ENCODE measurements around the gene CEL.
"Not testable (repeated sequence)": the region's sequence is repeated elsewhere in the genome, so short reads cannot be mapped to it uniquely, and the experiment has no call there.

The CEL gene

DNA sequence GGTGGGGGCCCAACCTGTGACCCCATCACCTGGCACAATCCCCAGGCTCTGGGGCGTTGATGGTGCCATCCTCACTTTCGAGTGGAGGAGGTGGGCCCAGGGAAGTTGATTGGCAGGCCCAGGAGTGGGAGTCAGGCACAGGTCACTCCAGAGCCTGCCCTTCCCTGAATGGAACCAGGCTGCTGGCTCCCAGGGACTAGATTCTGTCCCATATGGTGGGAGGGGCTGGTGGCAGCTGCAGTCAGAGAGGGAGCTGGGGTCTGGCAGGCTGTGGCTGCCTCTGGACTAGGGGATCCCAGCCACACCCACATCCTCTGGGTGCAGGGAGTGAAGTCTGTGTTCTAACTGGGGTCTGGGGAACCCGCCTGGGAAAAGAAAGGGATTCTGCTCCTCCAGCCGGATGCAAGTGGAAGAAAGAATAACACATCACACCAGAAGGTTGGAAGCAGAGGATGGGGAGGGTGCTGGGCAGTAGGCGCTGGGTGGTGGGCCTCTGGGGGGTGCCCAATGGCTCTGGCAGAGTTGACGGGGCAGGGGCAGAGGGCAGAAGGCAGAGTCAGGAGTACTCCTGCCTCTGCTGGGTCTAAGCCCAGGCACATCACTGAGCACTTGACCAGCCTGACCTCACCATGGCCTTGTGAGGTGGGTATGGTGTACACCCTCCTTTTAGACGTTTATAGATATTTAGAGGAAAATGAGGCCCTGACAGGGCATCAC, 25.8 kb downstream of the CEL start:
- DNase-seq: no peak

DNA sequence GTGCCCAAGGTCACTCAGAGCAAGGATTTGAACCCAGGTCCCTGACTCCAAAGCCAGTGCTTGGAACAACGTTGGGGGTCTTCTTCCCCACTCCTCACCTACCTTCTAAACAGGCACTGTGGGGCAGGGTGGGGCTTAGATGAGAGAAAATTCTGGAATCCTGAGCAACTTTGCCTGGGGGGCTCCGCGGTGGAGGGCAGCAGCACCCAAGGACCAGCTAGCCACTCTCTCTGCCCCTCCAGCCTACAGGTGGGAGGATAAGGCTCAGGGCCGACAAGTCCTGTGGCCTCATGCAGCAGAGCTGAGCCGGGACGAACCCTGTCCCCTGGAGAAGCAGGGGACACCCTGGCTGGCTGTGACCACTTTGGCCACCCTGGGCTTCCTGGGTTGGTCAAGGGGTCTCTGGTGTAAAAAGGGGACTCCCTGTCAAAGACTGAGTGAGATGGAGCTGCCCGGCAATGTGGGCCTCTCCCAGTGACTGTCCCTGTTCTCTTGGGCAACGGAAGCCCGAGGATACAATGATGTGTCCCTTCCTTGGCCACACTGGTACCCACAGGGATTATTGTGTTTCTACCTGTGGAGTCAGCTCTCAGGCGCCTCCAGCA, 26.5 kb downstream of the CEL start:
- DNase-seq: no peak

DNA sequence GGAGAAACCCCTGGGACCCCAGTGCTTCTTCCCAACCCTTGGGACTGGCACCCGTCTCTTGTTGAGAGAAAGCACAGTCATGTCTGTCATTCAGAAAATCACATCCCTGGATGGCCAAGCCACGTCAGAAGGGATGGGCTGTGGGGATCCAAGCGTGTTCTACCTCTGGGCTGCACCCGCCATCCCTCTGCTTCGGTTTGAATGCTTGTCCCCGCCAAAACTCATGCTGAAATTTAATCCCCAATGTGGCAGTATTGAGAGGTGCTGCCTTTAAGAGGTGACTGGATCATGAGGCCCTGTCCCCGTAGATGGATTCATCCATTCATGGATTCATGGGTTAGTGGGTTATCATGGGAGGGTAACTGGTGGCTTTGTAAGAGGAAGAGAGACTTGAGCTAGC, 27.0 kb downstream of the CEL start:
- DNase-seq: no peak

DNA sequence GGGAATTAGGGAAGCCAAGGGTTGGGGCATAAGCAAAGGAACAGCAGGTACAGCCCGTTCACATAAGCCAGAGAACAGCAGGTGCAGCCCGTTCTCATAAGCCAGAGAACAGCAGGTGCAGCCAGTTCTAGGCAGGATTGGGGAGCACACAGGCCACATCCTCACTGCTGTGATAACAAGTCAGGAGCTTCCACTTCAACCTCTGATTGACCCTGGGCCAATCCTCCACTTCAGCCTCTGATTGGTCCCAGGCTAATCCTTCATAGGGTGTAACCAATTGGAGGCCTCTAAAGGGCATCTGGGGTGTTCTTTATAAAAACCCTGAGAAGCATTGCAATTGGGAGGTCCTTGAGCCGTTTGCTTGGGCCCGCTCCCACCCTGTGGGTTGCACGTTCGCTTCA, 27.5 kb downstream of the CEL start:
- no peak for DNase-seq

DNA sequence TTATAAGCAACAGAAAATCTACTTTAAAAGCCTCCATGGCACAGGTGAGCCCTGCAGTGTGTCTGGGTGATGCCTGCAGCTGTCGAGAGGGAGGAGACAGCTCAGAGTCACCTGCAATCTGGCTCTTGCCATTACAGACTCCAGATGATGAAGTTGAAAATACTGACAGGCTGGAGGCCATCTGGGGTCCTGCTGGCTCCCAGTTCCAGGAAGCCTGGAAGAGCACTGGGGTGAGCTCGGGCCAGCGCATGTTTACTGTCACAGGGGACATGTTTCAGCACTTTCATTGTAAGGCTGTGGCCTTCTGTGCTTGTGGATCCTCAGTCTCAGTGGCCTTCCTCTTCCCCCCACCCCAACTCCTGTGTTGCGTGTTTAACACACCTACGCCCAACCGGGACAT, 28.4 kb downstream of the CEL start:
- no peak for DNase-seq

DNA sequence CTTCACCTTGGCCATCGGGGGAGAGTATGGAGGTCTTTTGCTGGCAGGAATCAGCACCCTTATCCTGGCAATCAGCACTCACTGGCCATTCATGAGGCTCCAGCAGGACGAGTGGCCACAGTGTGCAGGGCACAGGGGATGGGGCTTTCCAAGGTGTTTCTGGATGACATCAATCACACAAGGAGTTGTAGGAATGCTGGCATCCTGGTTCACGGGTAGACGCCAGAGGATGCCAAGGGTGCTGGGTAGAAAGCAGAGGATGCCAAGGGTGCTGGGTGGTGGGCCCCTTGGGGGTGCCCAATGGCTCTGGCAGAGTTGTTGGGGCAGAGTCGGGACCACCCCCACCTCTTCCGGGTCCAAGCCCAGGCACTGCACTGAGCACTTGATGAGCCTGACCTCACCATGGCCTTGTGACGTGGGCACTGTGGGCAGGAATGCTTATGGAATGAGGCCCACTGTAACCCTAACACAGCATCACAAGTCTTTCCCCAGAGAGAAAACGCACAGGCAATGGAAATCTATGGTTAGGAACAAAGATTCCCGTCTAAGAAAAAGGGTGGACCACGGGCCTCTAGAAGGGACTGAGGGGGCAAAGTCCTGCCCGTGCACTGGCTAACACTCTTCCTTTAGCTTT, 29.1 kb downstream of the CEL start:
- DNase-seq: no peak

- not testable (repeated sequence) for DNase-seq
These were observed 32.6 kb downstream of the CEL start for GRCh38 chr9:133094351-133094750.

GRCh38 chr9:133094842-133095393, 33.1 kb downstream of the CEL start:
- no peak for DNase-seq

DNA sequence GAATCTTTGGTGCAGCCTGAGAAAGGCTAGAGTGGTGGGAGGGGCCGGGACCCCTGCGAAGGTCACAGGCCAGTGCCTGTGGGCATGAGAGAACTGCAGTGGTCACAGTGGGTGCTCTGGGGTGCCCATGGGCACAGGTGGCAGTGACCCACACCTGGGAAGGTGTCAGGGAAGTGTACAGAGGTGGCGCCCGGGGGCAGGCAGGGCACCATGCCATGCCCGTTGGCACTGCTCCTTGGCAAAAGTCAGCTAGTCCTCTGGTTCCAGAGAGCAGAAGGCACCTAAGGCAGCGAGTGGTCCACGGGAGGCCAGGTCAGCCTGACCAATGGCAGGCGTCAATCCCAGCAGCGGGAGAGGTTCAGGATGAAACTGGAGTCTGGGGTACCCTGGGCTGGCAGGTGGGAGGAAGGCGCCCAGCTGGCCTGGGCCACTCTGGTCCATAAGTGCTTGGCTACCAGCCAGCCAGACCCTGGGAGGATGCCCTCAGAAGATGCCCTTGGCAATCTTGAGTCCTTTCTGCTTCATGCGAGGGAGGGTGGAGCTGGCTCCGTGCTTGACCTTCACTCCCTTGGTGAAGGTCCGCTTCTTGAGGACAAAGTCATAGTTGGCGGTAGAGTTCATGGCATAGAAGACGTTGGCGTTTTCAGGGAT, 36.4 kb downstream of the CEL start:
- no peak for DNase-seq

DNA sequence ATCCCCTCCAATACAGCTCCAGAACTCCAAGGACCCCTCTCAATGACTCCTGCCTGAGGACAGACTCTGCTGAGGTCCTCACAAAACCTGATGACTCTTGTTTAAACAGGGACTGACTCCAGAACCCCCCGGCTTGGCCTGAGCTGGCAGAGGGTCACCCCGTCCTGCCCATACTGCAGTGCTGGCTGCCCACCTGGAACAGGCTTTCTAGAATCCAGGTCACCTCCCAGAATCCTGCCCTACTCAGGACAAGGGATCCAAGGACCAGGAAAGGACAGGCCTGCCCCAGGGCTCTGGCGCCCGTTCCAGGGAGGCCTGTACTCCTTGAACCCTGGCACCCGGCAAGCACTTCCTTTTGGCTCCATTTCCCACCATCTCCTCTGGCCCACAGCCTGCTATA, 37.1 kb downstream of the CEL start:
- no peak for DNase-seq

DNA sequence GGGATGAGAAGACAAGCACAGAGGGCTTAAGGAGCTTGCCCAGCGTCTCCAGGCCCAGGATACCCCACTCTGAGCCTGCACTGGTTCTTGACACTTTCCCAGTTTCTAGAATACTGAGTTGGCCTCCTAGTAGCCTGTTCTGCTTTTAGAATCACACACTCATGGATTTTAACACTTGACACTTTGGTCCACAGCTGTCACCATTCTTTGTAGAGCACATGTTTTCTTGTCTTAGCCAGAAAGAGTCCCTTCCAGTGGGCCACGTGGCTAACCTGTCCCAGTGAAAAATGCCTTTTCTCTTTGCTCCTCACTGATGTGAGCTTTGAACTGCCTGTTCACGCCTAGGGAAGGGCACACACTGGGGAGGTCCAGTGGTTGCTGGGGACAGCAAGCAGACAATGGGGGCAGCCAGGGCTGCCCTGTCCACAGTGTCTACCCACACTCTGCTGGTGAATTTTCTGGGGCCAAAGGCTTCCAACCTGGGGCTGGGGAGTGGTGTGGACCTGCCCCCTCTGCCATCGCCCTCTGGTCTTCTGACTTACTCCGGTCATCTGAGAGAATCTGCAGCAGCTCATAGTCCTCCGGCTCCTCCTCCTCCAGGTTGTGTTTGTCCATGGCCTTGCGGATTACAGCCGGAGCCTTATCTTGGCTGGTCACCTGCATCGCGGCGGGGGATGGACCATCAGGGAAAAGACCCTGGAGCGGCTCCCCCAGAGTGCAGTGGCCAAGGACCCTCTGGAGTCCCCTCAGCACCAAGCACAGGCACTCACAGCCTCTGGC, 38.1 kb downstream of the CEL start:
- DNase-seq: no peak

DNA sequence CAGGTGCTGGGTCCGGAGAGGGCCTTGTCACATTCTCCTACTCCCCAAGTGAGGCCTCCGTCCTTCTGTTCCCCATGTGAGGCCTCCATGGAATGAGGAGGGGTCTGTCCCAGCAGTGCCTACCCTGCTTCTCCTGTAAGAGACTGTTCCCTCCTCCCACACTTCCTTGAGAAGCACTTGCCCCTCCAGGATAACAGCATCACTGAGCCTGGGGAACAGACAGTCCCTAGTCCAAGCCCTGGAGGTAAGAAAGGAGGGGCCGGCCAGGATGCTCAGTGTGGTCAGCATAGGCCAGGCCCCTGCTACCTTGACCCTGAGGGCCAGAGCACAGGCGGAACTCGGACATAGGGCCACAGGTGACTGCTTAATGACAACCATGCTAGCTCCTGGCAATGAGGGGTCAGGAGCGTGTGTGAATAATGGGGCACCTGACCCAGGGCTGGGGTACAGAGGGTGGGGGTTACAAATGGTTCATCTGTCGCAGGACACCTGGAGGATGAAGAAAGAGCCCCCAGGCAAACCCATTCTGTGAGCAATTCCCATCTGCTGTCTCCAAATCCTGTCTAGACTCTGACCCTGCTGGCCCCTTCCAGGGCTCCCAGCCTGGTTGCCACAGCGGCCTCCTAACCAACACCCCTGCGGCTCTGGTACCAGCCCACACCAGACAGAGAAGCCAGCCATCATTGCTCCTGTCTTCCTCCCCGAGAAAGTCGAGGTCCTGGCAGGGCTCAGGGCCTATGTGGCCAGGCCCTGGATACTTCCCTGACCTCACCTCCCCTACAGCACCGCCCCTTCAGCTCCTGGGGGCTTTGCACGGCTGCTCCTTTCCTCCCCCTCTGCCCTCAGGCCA, 39.0 kb downstream of the CEL start:
- no peak for DNase-seq

DNA sequence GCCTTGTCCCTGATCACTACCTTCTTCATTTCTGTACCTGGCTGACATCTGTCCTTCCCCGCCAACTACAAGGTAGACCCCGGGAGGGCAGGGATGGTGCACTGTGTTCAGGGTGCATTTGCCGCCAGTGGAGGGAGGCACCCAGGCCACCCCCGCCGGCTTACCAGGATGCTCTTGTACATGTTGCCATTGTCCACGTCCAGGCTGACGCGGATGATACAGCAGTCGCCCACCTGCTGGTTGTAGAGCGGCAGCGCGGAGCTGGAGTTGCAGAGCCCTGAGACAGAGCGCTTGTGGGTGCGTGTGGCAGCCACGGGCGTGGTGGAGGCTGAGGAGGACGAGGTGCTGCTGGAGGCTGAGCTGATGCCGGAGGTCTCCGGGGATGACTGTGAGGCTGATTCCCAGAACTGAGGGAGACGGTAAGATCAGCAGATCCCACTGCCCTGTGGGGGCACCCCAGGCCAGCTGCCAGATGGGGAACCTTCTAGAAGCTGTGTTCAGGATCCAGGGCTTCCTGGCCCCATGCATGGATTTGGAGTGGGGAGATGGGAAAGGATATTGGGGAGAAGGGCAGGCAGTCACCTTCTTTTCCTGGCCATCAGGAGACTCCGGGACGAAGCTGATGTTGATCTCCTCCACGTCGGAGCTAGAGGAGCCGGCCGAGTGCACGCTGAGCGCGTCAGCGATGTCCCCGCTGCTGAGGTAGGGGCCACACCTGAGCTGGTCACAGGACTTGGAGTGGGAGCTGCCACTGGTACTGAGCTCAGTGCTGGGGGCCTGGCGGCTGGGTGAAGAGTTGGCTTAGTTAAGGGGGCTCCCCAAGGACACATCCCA, 39.8 kb downstream of the CEL start:
- DNase-seq: no peak

GRCh38 chr9:133102190-133103021, 40.6 kb downstream of the CEL start:
- no peak for DNase-seq

DNA sequence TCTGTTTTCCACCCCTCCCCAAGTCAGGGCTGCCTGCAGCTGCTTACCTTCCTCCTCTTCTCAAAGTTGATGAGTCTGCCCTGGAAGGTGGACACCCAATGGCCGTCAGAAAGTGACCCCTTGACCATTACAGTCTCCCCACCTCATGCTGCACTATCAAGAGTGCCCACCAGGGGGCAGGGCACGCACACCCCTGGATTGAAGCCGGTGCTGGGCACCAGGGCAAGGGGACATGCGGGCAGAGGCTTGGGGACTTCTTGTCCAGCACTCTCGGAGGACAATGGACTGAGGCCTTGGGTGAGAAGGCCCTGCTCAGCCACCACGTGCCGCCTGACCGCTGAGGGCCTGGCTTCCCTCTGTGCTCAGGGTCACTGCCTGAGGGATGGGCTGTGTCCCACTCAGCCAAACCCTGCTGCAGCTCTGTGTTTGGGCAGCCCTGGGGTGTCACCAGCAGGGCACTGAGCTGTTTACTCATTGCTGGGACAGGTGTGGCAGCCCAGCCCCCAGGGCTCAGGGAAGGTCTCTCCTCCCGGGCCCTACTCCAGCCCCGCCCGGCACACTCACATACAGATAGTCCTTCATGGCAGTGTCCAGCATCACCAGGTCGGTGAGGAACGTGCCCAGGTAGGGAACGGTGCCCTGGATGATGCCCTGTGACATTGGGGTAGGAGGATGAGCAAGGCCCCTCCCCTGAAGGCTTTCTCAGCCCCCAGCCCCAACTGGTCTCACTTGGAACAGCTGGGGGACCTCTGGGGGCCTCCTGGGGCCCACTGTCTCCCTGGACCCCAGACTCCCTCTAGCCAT, 41.6 kb downstream of the CEL start:
- peak; percentile 51 for DNase-seq

GRCh38 chr9:133103987-133104505, 42.3 kb downstream of the CEL start:
- no peak for DNase-seq

- DNase-seq: no peak
These were observed 43.1 kb downstream of the CEL start for GRCh38 chr9:133104718-133105460.

- no peak for DNase-seq
These were observed 43.6 kb downstream of the CEL start for GRCh38 chr9:133105461-133105770.
